Activated naive CD4-positive, alpha-beta T cell treated with anti-CD3 and anti-CD28 coated beads, Interleukin-2, amount 50 U/mL, for 16 hours (primary cell): ENCODE results near the gene CDC20B.
"Not testable (repeated sequence)": the region's sequence is repeated elsewhere in the genome, so short reads cannot be mapped to it uniquely, and the experiment has no call there.

ENCODE experiments used
- DNase-seq: peaks from one replicate; pipeline ENCODE4 v3.0.0-alpha.2; 2020

CDC20B gene

GRCh38 chr5:55101556-55102276 is 71.3 kb downstream of the CDC20B start:
- no peak for DNase-seq

- not testable (repeated sequence) for DNase-seq
These were observed 71.8 kb downstream of the CDC20B start for GRCh38 chr5:55101148-55101547.

GRCh38 chr5:55096861-55097260 is 76.1 kb downstream of the CDC20B start:
- no peak for DNase-seq

- DNase-seq, result no peak
These were observed 76.8 kb downstream of the CDC20B start for GRCh38 chr5:55096182-55096581.

GRCh38 chr5:55091011-55091410 is 82.0 kb downstream of the CDC20B start:
- not testable (repeated sequence) for DNase-seq

GRCh38 chr5:55089301-55089700 is 83.7 kb downstream of the CDC20B start:
- not testable (repeated sequence) for DNase-seq

GRCh38 chr5:55081541-55081940 is 91.4 kb downstream of the CDC20B start:
- no peak for DNase-seq

- DNase-seq, result no peak
These were observed 99.8 kb downstream of the CDC20B start for GRCh38 chr5:55073211-55073610.

- DNase-seq, result no peak
These were observed 100.3 kb downstream of the CDC20B start for GRCh38 chr5:55072666-55073065.

GRCh38 chr5:55071413-55071812 is 101.6 kb downstream of the CDC20B start:
- DNase-seq, result no peak

- no peak for DNase-seq
These were observed 102.0 kb downstream of the CDC20B start for GRCh38 chr5:55070968-55071367.

- DNase-seq, result no peak
These were observed 106.7 kb downstream of the CDC20B start for GRCh38 chr5:55066277-55066676.

GRCh38 chr5:55064523-55064922 is 108.5 kb downstream of the CDC20B start:
- no peak for DNase-seq

GRCh38 chr5:55063899-55064298 is 109.1 kb downstream of the CDC20B start:
- DNase-seq, result no peak

- no peak for DNase-seq
These were observed 109.6 kb downstream of the CDC20B start for GRCh38 chr5:55063220-55063863.
